HepG2 (cell line): ENCODE measurements around the gene TUBA4A. TPM values are rescaled to one million over a fixed set of nuclear protein-coding genes. Genes with fewer than 3 reads are reported as not detected.

ENCODE experiments used
- ATF5 ChIP-seq: sonication (generic); formaldehyde crosslinking; IDR thresholded peaks from 2 replicates; pipeline ENCODE4 v1.4.0; 2020; ENCODE audit warnings: mild to moderate bottlenecking, low read depth, missing genetic modification reagents
- BATF2 ChIP-seq: sonication (generic); formaldehyde crosslinking; IDR thresholded peaks from 2 replicates; pipeline ENCODE4 v1.8.0; 2022; ENCODE audit warnings: mild to moderate bottlenecking, missing genetic modification reagents, moderate library complexity
- FOXM1 ChIP-seq: sonication (generic); formaldehyde crosslinking; IDR thresholded peaks from 2 replicates; pipeline ENCODE4 v1.5.0; 2020; ENCODE audit warnings: missing genetic modification reagents
- HMG20A ChIP-seq: IDR thresholded peaks from 2 replicates; pipeline ENCODE4 v1.6.1; 2016; ENCODE audit warnings: borderline replicate concordance
- KLF13 ChIP-seq: sonication (generic); formaldehyde crosslinking; IDR thresholded peaks from 2 replicates; pipeline ENCODE4 v1.4.0; 2020; ENCODE audit warnings: mild to moderate bottlenecking, missing genetic modification reagents
- KLF16 ChIP-seq, 2 experiments: sonication (generic) in 1 of 2; formaldehyde crosslinking in 1 of 2; IDR thresholded peaks; 2 replicates each; pipeline versions ENCODE4 v1.6.1 to v1.8.0; 2016 to 2023; ENCODE audit warnings: missing genetic modification reagents in 2 of 2, missing compliant biosample characterization in 1 of 2
- MAF1 ChIP-seq: sonication (generic); formaldehyde crosslinking; IDR thresholded peaks from 2 replicates; pipeline ENCODE4 v1.5.0; 2020; ENCODE audit warnings: missing genetic modification reagents, borderline replicate concordance
- MYPOP ChIP-seq: sonication (generic); formaldehyde crosslinking; IDR thresholded peaks from 2 replicates; pipeline ENCODE4 v1.8.1; 2023; ENCODE audit warnings: mild to moderate bottlenecking, moderate library complexity, missing genetic modification reagents
- NR2F6 ChIP-seq, 2 experiments: IDR thresholded peaks; 2 replicates each; pipeline ENCODE4 v1.6.1; 2016; ENCODE audit warnings: antibody characterized with exemption in 1 of 2, mild to moderate bottlenecking in 1 of 2
- RELA ChIP-seq: sonication (generic); formaldehyde crosslinking; IDR thresholded peaks from 2 replicates; pipeline ENCODE4 v1.4.0; 2020; ENCODE audit warnings: missing genetic modification reagents
- RFXAP ChIP-seq: sonication (generic); formaldehyde crosslinking; IDR thresholded peaks from 2 replicates; pipeline ENCODE4 v1.4.0; 2020; ENCODE audit warnings: missing genetic modification reagents, borderline replicate concordance
- UBTF ChIP-seq: sonication (generic); formaldehyde crosslinking; IDR thresholded peaks from 2 replicates; pipeline ENCODE4 v1.4.0; 2020; ENCODE audit warnings: mild to moderate bottlenecking, missing genetic modification reagents
- ZBTB7B ChIP-seq: sonication (generic); formaldehyde crosslinking; IDR thresholded peaks from 2 replicates; pipeline ENCODE4 v1.4.0; 2020; ENCODE audit warnings: missing genetic modification reagents
- ZFP62 ChIP-seq: sonication (generic); formaldehyde crosslinking; IDR thresholded peaks from 2 replicates; pipeline ENCODE4 v1.4.0; 2020; ENCODE audit warnings: missing genetic modification reagents
- ZNF251 ChIP-seq: sonication (generic); formaldehyde crosslinking; IDR thresholded peaks from 2 replicates; pipeline ENCODE4 v1.9.0; 2021; ENCODE audit warnings: mild to moderate bottlenecking, missing genetic modification reagents
- ZNF296 ChIP-seq: sonication (generic); formaldehyde crosslinking; conservative IDR thresholded peaks from 2 replicates; pipeline ENCODE4 v1.5.0; 2020; ENCODE audit warnings: mild to moderate bottlenecking, missing genetic modification reagents
- ZNF512 ChIP-seq: sonication (generic); formaldehyde crosslinking; IDR thresholded peaks from 2 replicates; pipeline ENCODE4 v1.4.0; 2020; ENCODE audit warnings: mild to moderate bottlenecking, missing genetic modification reagents
- ZNF543 ChIP-seq: sonication (generic); formaldehyde crosslinking; IDR thresholded peaks from 2 replicates; pipeline ENCODE4 v1.4.0; 2020; ENCODE audit warnings: mild to moderate bottlenecking, missing genetic modification reagents
- ZNF546 ChIP-seq: sonication (generic); formaldehyde crosslinking; conservative IDR thresholded peaks from 2 replicates; pipeline ENCODE4 v1.8.1; 2023; ENCODE audit warnings: mild to moderate bottlenecking, missing genetic modification reagents
- ZNF703 ChIP-seq: sonication (generic); formaldehyde crosslinking; IDR thresholded peaks from 2 replicates; pipeline ENCODE4 v1.5.1; 2020; ENCODE audit warnings: missing genetic modification reagents, mild to moderate bottlenecking, moderate library complexity, borderline replicate concordance
- ZNF784 ChIP-seq: sonication (generic); formaldehyde crosslinking; IDR thresholded peaks from 2 replicates; pipeline ENCODE4 v1.5.1; 2020; ENCODE audit warnings: missing genetic modification reagents, mild to moderate bottlenecking, borderline replicate concordance
- ZZZ3 ChIP-seq: sonication (generic); formaldehyde crosslinking; IDR thresholded peaks from 2 replicates; pipeline ENCODE4 v1.4.0; 2020; ENCODE audit warnings: missing genetic modification reagents, mild to moderate bottlenecking, borderline replicate concordance
- polyA plus RNA-seq, 8 experiments: library from polyadenylated mRNA; depleted of rRNA in 3 of 8; stranded (reverse) in 7 of 8; unstranded in 1 of 8; fragments of >200 nt; fragmentation: Illumina TruSeq in 4 of 8; extraction: Trizol in 4 of 8; gene quantifications; 2 replicates each; pipeline versions ENCODE4 v1.2.1 to v1.2.3, GENCODE V29; 2011 to 2016; ENCODE audit warnings: low read depth in 4 of 8, missing spikeins in 1 of 8, mixed read lengths in 1 of 8; ENCODE audit not compliant: insufficient read depth in 1 of 8
- total RNA-seq, 5 experiments: library from RNA; depleted of rRNA; stranded (reverse); fragments of >200 nt; fragmentation: Illumina TruSeq; extraction: Trizol; gene quantifications; 2 replicates each; pipeline ENCODE4 v1.2.3, GENCODE V29; 2016; ENCODE audit warnings: low read depth in 1 of 5

TUBA4A gene
- total and polyA plus RNA-seq, 2 of the 13 experiments (the other 11 are each of a cell fraction or from before 2014, with no cell fraction given): 1.3 to 12.7 TPM

GRCh38 chr2:219250049-219250781 lies 3.5 kb downstream of the TUBA4A start (continued):
- TF ChIP-seq RELA (CRISPR knock-in tag): no peak
- TF ChIP-seq ZNF543 (CRISPR knock-in tag): peak; percentile 9; the same call in 1 of the 2 replicates
- TF ChIP-seq UBTF (CRISPR knock-in tag): no peak
- no peak for TF ChIP-seq RFXAP (CRISPR knock-in tag)
- no peak for TF ChIP-seq ZBTB7B (CRISPR knock-in tag)
- 0 out of 2 replicates have a peak, but pooled peaks have one; percentile 45 for TF ChIP-seq ZNF251 (CRISPR knock-in tag)
- 0 out of 2 replicates have a peak, but pooled peaks have one; percentile 32 for TF ChIP-seq ZNF546 (CRISPR knock-in tag)
- TF ChIP-seq KLF16 (CRISPR knock-in tag; IDR thresholded peaks at IDR 0.05): no peak
- TF ChIP-seq BATF2 (CRISPR knock-in tag): no peak
- peak; percentile 85; the same call in 1 of the 2 replicates for TF ChIP-seq KLF13 (CRISPR knock-in tag)
- TF ChIP-seq ZNF512 (CRISPR knock-in tag): 0 out of 2 replicates have a peak, but pooled peaks have one; percentile 34
- no peak for TF ChIP-seq MAF1 (CRISPR knock-in tag)
- no peak for TF ChIP-seq HMG20A (CRISPR knock-in tag)
- no peak for TF ChIP-seq NR2F6 (IDR thresholded peaks at IDR 0.05)
- no peak for TF ChIP-seq NR2F6 (CRISPR knock-in tag; IDR thresholded peaks at IDR 0.05)
- TF ChIP-seq ATF5 (CRISPR knock-in tag): peak; percentile 31; the same call in 1 of the 2 replicates
- no peak for TF ChIP-seq ZNF703 (CRISPR knock-in tag)
- TF ChIP-seq FOXM1 (CRISPR knock-in tag): no peak
- no peak for TF ChIP-seq MYPOP (CRISPR knock-in tag)
- TF ChIP-seq ZNF296 (CRISPR knock-in tag): no peak
- TF ChIP-seq ZNF784: no peak
- no peak for TF ChIP-seq ZFP62 (CRISPR knock-in tag)
- TF ChIP-seq ZZZ3: peak; percentile 13; the same call in 1 of the 2 replicates
